Stimulated activated CD8-positive, alpha-beta memory T cell treated with anti-CD3 and anti-CD28 coated beads, Interleukin-4, amount 100 ng/mL, for 24 hours (primary cell): ENCODE results near the gene EEIG1.

Experiments
- DNase-seq: peaks from one replicate; pipeline ENCODE4 v3.0.0-alpha.2; 2020; ENCODE audit warnings: low read depth

EEIG1 gene

DNA sequence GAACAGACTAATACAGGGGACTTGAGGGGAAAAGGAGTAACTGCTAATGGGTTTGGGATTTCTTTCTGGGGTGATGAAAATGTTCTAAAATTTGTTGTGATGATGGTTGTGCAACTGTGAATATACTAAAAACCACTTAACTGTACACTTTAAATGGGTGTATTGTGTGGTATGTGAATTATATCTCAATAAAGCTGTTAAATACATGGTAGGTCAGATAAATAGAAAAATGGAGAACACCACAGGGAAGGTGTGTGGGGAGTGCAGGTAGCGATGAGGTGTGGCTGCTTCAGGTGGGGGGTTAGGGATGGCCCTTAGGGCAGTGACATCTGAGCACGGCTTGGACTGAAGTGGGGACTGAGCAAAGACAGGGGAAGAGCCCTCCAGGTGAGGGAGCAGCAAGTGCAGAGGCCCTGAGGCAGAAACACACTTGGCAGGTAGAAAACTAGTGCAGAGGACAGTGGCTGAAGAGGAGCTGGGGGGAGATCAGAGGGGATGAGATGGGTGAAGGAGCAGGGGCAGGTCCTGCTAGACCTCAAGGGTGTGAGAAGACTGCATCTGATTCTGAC, 20.9 kb downstream of the EEIG1 start:
- no peak for DNase-seq

DNA sequence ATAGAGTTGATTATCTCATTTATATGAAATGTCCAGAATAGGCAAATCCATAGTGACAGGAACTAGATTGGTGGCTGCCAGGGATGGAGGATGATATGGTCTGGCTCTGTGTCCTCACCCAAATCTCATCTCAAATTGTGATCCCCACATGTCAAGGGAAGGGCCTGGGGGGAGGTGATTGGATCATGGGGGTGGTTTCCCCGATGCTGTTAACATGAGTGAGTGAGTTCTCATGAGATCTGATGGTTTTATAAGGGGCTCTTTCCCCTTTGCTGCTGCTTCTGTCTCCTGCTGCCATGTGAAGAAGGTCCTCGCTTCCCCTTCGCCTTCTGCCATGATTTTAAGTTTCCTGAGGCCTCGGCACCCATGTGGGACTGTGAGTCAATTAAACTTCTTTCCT, 21.4 kb downstream of the EEIG1 start:
- DNase-seq: no peak

DNA sequence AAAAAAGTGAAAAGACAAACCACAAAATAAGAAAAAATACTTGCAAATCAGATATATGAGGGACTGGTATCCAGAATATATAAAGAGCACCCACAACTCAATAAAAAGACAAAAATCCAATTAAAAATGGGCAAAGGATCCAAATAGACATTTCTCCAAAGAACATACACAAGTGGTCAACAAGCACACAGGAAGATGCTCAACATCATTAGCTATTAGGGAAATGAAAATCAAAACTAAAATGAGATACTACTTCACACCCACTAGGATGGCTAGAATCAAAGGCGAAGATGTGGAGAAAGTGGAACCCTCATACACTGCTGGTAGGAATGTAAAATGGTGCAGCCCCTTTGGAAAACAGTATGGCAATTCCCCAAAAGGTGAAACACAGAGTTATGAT, 22.1 kb downstream of the EEIG1 start:
- no peak for DNase-seq

DNA sequence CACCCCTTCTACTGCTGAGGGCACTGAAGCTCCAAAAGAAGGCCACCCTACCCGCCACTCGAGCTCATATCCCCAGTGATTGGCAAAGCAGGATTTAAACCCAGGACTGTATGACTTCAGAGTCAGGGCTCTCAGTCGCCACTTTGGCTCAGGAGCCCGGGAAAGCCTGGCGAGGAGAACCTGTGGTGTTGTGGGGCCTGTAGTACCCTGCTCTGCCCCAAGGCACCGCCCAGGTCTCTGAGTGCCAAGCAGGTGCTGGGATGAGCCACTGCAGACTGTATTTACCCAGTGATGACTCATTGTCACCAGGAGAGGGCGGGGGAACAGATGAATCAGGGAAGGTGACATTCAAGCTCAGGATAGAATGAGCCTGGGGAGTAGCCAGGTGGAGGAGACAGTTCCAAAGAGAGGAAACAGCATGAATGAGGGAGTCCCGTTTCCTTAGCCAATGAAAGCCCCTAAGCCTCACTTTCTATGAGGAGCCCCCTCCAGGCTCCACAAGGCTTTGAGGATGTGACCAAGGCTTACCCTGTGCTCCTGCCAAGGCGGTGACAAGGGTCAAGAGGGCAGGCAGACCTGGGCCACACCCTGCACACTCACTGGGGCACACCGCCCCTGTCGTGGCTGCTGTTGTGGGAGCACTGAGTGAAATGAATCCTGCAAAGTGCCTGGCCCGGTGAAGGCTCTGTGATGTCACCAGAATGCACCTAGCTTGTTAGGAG, 25.3 kb downstream of the EEIG1 start:
- peak; percentile 67 for DNase-seq

DNA sequence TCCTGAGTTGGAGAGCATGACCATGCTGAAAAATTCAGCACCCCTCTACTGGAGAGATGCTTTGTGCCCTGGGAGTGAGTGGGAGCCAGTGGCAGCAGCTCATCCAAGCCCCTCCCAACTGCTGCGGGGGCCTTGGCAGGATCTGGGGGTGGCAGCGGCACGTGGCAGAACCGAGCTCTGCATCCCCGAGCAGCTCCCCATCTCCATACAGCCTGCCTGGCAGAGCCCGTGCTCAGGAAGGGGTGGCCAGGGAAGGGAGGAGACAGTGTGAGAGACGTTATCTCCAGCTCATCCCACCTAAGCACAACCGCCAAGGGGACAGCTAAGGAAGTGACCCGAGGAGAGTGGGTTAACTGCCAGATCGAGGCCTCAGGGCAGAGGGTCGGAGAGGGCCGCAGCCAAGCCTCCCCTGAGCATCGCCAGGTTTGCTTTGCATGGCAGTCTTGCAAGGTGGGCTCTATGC, 25.9 kb downstream of the EEIG1 start:
- DNase-seq: no peak

DNA sequence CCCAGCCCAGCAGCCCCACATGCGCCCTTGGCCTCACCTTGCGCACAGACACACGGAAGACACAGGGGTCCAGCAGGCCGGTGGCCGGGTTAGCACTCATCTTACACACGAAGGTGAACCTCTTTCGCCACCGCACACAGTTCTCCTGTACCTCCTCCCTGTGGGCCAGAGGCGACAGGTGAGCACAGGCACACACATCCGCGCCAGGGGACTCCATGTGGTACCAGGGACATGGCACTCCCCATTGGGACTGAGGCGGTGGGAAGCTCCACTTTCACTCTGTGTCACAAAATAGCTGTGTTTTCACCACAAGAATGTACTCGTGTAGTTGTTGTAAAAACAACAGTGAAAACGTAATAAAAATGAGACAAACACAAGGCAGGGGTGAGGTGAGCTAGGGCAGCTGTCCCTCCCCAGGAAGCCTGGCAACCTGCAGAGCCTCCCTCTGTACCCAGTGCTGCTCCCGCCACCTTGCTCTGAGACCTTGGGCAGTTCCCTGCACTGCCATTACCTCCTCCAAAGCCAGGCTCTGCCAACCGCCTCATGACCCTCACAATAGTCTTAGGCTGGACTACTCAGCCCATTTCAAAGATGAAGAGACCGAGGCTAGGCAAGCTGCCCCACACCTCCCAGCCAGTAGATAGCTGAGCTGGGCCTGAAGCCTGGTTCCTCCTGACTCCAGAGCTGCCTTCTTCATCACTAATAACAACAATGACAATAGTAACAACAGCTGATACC, 26.9 kb downstream of the EEIG1 start:
- DNase-seq: no peak

DNA sequence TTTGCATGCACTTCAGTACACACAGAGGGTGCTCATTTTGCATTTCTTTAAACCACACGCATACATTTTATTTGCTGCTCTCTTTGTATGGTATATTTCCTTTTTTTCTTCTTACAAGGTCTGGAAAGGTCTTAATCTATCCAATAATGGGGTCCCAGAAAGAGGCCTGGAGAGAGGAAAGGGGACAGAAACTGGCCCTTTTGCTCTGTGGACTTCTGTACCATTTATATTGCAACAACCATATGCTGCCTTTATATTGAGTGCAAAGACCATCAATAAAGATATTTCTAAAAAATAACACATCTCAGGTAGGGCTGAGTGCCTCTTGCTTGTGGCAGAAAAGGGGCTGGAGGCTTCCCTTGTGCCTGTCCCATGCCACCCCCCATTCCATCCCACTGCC, 27.6 kb downstream of the EEIG1 start:
- no peak for DNase-seq

DNA sequence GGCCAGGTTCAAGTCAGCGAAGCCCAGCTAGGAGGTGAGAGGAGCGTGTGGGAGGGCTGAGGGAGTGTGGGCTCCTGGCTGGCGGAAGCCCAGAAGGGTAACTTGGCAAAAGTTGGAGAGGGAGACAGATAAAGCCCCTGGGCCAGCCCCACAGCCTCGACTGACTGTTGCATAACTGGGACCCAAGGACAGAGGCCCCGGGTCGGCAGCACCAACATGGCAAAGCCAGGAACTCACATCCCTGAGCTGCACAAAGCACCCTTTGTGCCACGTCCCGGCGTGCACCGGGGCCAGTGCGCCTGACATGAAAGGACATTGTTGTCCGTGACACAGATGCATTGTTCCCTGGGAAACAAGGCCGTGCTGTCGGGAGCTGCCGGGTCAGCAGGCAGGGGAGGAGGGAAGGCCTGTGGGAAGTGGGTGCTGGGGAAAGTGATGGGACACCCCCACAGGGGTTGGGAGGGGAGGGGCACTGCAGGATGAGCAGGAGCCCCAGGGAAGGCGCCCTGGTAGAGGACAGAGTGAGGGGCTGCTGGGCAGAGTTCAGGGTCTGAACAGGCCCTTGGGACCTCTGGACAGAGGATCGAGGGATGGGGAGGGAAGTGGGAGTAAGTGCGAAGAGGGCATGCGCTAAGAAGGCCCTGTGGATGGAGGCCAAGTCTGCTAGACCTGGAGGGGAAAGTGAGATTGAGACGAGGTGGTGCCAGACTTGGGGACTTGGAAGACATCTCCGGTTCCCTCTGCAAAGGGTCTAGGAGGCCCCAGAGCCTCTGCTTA, 30.1 kb downstream of the EEIG1 start:
- no peak for DNase-seq

DNA sequence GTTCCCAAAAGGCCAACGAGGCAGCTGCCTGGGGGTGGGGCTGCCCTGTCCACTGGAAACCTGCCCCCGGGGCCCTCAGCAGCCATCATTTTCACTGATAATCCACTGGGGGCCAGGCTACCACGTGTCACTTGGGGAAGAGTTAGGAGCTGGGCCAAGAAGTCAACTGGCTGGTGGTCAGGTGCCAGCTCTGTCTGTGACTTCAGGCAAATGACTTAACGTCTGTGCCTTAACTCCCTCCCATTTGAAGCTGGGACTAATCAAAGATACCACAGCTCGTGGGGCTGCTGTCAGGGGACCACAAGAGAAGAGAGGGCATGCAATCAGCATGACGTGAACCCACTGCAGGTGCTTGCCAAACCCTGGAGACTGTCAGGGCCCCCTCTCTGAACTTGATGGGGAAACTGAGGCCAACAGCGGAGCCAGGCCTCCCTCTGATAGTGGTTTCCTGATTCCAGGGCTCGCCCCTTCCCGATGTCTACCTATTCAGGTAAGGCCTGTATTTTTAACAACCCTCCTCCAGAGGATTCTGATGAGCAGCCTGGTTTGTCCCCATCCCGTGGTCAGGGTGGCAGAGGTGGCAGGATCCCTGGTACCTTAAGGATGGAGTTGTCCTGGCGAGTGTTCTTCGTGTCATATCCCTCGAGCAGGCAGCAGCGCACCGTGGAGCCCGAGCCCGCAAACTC, 30.8 kb downstream of the EEIG1 start:
- no peak for DNase-seq

DNA sequence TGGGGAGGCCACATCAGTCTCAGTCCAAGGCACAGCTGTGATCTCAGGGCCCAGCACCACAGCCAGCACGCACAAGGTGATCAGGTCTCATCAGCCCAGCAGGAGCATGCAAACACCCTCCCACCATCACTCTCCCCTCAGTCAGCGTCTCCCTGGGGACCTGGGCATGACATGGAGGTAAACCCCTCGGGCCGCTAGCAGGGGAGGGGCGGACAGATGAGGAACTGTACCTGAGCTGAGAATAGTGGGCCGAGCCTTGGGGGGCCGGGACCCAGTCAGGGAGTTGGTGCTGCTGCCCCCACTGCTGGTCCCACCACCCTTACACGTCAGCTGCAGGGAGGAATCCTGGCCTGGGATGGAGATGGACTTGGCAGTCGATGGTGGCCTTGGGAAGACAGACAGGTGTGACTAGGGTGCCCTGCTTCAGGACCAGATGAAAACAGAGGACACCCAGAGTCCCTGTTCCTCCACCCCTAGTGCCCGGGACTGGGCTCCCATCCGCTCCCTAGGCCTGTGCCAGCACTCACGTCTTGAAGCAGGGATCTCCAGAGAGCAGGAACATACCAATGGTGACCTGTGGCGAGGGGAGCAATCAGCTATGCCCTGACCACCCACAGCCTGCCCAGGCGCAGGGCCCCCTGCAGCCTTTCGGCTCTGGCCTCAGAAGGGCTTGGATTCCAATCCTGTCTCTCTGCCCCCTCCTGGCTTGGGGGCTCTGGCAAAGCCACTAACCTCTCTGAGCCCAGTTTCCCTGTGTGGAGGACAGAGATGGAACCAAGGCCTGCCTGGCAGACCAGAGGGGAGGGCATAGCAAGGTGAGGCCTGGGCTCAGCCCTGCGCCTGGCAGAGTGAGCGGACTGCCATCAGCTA, 32.7 kb downstream of the EEIG1 start:
- DNase-seq: no peak

DNA sequence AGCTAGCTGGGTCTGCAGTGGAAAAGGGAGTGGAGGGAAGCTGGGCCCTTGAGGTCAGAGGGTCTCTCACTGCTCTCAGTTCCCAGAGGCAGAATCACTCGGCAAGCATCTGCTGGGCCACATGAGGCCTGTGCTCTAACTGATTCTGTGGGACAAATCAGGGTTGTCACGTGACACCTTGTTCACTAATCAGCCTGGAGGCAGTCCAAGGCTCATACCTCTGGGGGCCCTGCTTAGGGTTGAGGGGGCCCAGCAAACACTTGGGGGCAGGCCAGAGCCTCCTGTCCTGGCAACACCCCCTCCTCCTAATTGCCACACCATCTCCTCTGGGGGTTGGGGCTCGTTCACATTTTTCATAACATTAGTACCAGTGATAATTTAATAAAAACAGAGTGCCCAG, 34.1 kb downstream of the EEIG1 start:
- DNase-seq: no peak

DNA sequence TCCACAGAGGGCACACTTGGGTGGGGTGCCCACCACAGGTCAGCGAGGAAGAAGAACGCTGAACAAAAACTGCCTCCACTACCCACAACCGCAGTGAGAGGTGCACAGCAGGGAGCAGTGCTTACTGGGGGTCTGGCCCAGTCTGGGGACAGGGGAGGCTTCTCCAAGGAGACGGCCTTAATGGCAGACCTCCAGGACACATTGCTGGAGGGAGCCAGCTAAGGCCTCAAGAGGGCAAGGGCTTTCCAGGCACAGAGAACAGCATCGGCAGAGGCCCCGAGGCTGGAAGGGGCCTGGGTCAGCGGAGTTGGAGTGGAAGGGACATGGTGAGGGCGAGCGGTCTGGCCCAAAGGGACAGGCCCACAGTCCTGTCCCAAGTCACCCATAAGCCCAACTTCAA, 34.8 kb downstream of the EEIG1 start:
- no peak for DNase-seq

DNA sequence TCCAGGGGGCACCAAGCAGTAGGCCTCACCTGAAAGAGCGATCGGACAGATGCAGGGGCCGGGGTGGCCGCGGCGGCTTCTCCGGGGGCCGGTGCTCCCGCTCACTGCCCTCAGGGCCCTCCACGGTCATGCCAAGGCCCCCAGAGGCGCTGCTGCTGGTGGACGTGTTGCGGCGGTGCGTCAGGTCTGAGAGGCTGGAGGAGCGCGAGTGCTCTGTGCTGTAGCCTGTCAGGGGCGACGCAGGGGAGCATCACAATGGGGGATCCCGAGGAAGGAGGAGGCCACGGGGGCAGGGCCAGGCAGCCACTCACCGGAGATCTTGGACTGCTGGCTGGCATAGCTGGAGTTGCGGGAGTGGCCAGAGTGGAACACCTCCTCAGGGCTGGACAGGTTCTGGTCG, 35.5 kb downstream of the EEIG1 start:
- no peak for DNase-seq

DNA sequence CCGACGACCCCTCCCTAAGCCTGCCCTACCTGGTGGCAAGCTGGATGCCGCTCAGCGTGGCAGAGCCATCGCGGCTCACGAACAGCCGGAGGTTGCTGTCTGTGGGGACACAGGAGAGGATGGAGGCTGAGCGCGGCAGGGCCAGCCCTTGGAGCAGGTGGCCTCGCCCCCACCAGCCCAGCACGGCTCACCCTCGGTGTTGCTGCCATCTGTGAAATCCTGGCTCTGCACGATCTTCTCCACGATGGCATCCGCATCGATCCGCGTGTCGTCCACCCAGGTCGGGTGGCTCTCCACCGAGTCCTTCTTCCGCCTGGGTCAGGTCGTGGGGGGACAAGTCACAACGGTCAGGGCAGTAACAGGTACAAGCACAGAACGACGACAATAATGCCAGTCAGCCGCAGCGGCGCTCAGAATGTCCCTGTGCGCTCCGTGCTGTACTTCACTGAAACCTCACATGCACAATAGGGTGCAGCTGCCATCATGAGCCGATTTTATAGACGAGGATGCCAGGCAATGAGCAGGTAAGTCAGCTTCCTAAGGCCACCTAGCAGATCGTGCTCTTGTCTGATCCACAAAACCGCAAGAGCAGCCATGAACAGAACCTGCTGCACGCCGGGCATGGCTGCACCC, 36.1 kb downstream of the EEIG1 start:
- DNase-seq: no peak

DNA sequence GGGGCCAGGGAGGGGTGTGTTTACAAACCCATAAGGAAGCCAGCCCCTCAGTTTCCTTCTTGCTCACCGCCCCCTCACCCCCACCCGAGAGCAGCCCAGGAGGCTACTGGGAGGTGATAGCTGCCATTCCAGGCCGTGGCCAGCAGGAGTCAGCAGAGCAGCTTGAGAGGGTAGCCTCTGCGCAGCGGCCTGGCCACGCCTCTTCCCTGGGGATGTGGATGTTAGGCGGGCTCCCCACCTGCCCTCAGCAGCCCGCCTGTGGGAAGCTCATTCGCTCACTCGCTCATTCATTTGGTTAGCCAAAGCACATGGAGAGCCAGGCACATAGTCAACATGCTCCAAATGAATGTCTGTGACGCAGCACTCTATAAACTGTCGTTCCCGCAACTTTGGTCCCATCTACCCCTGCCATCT, 37.1 kb downstream of the EEIG1 start:
- peak; percentile 72 for DNase-seq

DNA sequence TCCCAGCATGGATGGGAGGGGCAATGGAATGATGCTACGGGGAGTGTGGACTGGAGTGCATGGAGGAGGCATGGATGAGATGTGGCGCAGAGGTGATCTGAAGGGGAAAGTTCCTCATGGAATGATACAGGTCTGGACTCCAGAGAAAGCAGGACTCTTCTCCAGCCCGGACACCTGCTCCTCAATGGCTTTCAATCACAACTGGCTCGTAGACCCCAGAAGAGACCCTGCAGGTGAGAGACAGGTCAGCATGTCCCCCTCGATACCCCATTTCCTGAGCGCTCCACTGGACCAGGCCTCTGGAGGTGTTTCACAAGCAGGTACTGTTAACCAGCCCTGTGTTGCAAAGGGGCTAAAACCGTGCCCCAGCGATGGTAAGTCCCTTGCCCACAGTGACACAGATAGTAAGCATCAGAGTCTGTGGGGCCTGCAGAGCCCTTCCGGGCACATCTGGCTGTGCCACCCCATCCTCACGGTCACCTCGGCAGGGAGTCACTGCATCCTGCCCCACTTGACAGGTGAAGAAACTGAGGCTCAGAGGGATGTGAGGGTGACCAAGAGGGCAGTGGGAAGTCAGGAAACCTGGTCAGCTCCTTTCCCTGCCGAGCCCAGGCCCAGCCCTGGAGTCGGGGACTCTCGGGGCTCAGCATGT, 37.7 kb downstream of the EEIG1 start:
- no peak for DNase-seq

DNA sequence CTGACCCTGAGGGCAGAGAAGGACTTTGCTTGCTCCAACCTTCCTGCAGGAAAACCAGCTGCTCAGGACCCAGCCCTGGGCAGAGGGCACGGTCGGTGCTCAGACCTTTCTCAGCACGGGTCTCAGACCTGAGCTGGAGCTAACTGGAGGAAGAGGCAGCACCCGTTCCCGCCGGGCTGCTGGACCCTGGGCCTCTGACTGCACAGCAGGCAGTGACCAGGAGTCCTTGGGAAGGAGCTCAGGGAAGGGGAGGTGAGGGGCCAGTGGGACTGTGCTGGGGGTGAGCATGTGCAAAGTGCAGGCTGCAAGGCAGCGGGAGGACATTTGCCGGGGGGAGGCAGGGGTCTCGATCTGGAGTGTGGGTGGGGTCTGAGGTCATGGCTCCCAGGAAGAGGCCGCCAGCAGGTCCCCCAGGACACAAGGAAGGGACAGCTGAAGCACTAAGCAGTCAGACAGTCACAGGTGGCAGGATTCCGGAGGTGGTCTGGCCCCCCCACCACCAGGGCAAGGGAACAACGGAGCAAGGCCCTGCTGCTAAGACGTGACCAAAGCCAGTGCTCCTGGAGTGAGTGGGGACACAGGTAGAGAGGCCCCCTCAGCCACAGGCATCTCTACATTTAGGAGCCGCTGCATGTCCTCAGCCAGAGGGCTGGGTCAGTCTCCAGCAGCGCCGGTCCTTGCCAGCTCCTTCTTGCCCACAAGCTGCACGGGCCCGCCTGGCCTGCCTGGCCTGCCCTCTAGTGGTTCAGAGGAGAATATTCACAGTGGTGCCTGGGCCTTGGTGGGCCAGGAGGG, 38.4 kb downstream of the EEIG1 start:
- no peak for DNase-seq

DNA sequence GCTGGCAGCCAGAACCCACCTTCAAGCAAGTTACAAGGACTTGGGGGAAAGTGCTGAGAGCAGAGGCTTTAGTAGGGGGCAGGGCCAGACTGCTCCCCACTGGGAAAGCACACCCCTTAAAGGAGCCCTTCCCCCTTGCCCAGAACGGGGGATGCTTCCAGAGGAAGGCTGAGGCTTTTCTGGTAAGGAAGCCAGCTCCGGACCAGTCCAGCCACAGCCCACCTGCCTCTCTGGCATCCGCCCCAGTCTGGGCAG, 38.9 kb downstream of the EEIG1 start:
- DNase-seq: no peak
